Measurements from ENCODE around the gene CCDC12. TPM values are rescaled to one million over a fixed set of nuclear protein-coding genes. Genes with fewer than 3 reads are reported as not detected.

CCDC12 gene
- total and polyA plus RNA-seq, 2 of the 13 experiments (the other 11 are each of a cell fraction or from before 2014, with no cell fraction given) = 30.1 to 49.5 TPM

- FAIRE-seq = no peak
- peaks cover 80% of the 10 kb centered on the region for H3K79me2 ChIP-seq (ENCODE audit: insufficient read depth, low read length)
- no peak for DNase-seq (ENCODE audit: low spot score)
- no peaks in the 10 kb centered on the region for H3K27me3 ChIP-seq (ENCODE audit: control insufficient read depth in 1 of 2, insufficient read depth in 2 of 2, low read length in 2 of 2)
- H3K27ac ChIP-seq (ENCODE audit: extremely low read length, insufficient read depth, low read length) = no peak overlapping the region
- no peak overlapping the region for H3K9ac ChIP-seq (ENCODE audit: insufficient read depth, low read depth, low read length)
- ChIA-PET CTCF (ENCODE audit: low intra/inter-chr PET ratio, low total read pairs) (no interaction called here), POLR2A (no interaction called here)
- H3K4me3 ChIP-seq (replicated peaks in 1 of 3; ENCODE audit: insufficient read depth in 1 of 3, low read depth in 2 of 3, low read length in 3 of 3) = no peak overlapping the region
- no peak; the same call in 1 of the 3 replicates for ATAC-seq
- H3K4me1 ChIP-seq (ENCODE audit: insufficient read depth, low read length) = peaks cover 83% of the 10 kb centered on the region
- 97% methylated on average over 4 of the region's 4 CpGs for WGBS (ENCODE audit: low lambda C conversion rate)
- TF ChIP-seq NAIF1 (CRISPR knock-in tag; IDR thresholded peaks at IDR 0.05; ENCODE audit: borderline replicate concordance) (no peak), ZMAT5 (CRISPR knock-in tag; IDR thresholded peaks at IDR 0.05; ENCODE audit: borderline replicate concordance, low read depth) (no peak), ZNF879 (CRISPR knock-in tag; IDR thresholded peaks at IDR 0.05) (no peak), SP2 (CRISPR knock-in tag; IDR thresholded peaks at IDR 0.05) (no peak), NR2F6 (IDR thresholded peaks at IDR 0.05) (no peak), NR2F6 (CRISPR knock-in tag; IDR thresholded peaks at IDR 0.05) (no peak), ZMAT3 (CRISPR knock-in tag; conservative IDR thresholded peaks at IDR 0.05) (no peak), ZNF503 (CRISPR knock-in tag; IDR thresholded peaks at IDR 0.05) (no peak), E2F2 (CRISPR knock-in tag; IDR thresholded peaks at IDR 0.05; ENCODE audit: borderline replicate concordance) (no peak), HOXA7 (CRISPR knock-in tag; IDR thresholded peaks at IDR 0.05) (no peak), ZNF33A (CRISPR knock-in tag; IDR thresholded peaks at IDR 0.05; ENCODE audit: borderline replicate concordance) (no peak), ZNF30 (CRISPR knock-in tag; IDR thresholded peaks at IDR 0.05) (no peak), MAZ (IDR thresholded peaks at IDR 0.05; ENCODE audit: borderline replicate concordance, low read depth, low read length) (no peak), MAZ (CRISPR knock-in tag; IDR thresholded peaks at IDR 0.05; ENCODE audit: low read depth) (no peak), TMF1 (CRISPR knock-in tag; IDR thresholded peaks at IDR 0.05; ENCODE audit: low read depth) (no peak), ARNTL (CRISPR knock-in tag; IDR thresholded peaks at IDR 0.05) (no peak), TBP (CRISPR knock-in tag; IDR thresholded peaks at IDR 0.05) (no peak), BRD4 (CRISPR knock-in tag; IDR thresholded peaks at IDR 0.05) (no peak), ZNF563 (CRISPR knock-in tag; IDR thresholded peaks at IDR 0.05) (no peak), GTF2F1 (IDR thresholded peaks at IDR 0.05; ENCODE audit: low read length) (no peak), ZNF232 (CRISPR knock-in tag; IDR thresholded peaks at IDR 0.05; ENCODE audit: borderline replicate concordance) (no peak)
- intact Hi-C loops (cut with micrococcal nuclease; ENCODE audit: unreplicated experiment) = no loop called here
- H2AFZ ChIP-seq (ENCODE audit: low read length) = no peak overlapping the region
- H3K4me2 ChIP-seq (ENCODE audit: low read depth, low read length) = no peak overlapping the region
- no peaks in the 10 kb centered on the region for H3K9me3 ChIP-seq (ENCODE audit: low read length)
- peaks cover 65% of the 10 kb centered on the region for H4K20me1 ChIP-seq (ENCODE audit: insufficient read depth, low read length)
- peaks cover 3 to 15% of the 10 kb centered on the region in 2 experiments; a peak in 4 of 5 replicates for H3K36me3 ChIP-seq (replicated peaks in 1 of 2; ENCODE audit: control insufficient read depth in 1 of 2, insufficient read depth in 2 of 2, low read length in 2 of 2)
- in situ Hi-C loops (cut with HindIII; ENCODE audit: extremely low pct_ligation_motif_present, low pct_unique_long_range_greater_than_20kb) = no loop called here
- no TSS peak for BruUV-seq (replicated peaks)
These were observed 16.4 kb downstream of the CCDC12 start for GRCh38 chr3:46960081-46960701.
